HepG2 (cell line): ENCODE data around the gene MARCHF2. TPM values are rescaled to one million over a fixed set of nuclear protein-coding genes. Genes with fewer than 3 reads are reported as not detected.

Experiments used
- E2F5 ChIP-seq: sonication (generic); formaldehyde crosslinking; conservative IDR thresholded peaks from 2 replicates; pipeline ENCODE4 v1.4.0; 2020; ENCODE audit warnings: missing genetic modification reagents
- FOXA1 ChIP-seq, 2 experiments: fragments of 450-650 bp in 1 of 2; sonication (generic) in 1 of 2; formaldehyde crosslinking in 1 of 2; IDR thresholded peaks; 2 replicates each; pipeline versions ENCODE4 v1.4.0 to v1.6.1; 2016 to 2020; ENCODE audit warnings: missing genetic modification reagents in 1 of 2
- HNF1B ChIP-seq: sonication (generic); formaldehyde crosslinking; IDR thresholded peaks from 2 replicates; pipeline ENCODE4 v1.5.1; 2020; ENCODE audit warnings: mild to moderate bottlenecking, moderate library complexity, missing genetic modification reagents
- HOXA5 ChIP-seq: sonication (generic); formaldehyde crosslinking; IDR thresholded peaks from 2 replicates; pipeline ENCODE4 v1.4.0; 2020; ENCODE audit warnings: missing genetic modification reagents
- MNT ChIP-seq: fragments of 450-650 bp; IDR thresholded peaks from 2 replicates; pipeline ENCODE4 v1.6.1; 2016
- PAXIP1 ChIP-seq: sonication (generic); formaldehyde crosslinking; conservative IDR thresholded peaks from 2 replicates; pipeline ENCODE4 v1.4.0; 2020; ENCODE audit warnings: mild to moderate bottlenecking, missing genetic modification reagents, moderate library complexity
- RFX1 ChIP-seq: fragments of 450-650 bp; IDR thresholded peaks from 2 replicates; pipeline ENCODE4 v1.6.1; 2017
- SMC3 ChIP-seq: IDR thresholded peaks from 2 replicates; pipeline ENCODE4 v1.6.1; 2011; ENCODE audit warnings: low read length, improper control_type of control experiment
- SP2 ChIP-seq: sonication (generic); formaldehyde crosslinking; IDR thresholded peaks from 2 replicates; pipeline ENCODE4 v1.5.1; 2020; ENCODE audit warnings: mild to moderate bottlenecking, missing genetic modification reagents
- SRSF4 ChIP-seq: fragments of 200-400 bp; formaldehyde crosslinking; IDR thresholded peaks from one replicate; pipeline ENCODE4 v1.6.1; 2018; ENCODE audit warnings: mild to moderate bottlenecking, low read depth, low read length, moderate library complexity; ENCODE audit not compliant: poor library complexity, severe bottlenecking
- TEAD2 ChIP-seq: sonication (generic); formaldehyde crosslinking; IDR thresholded peaks from 2 replicates; pipeline ENCODE4 v1.9.0; 2021; ENCODE audit warnings: missing genetic modification reagents
- TERF1 ChIP-seq: sonication (generic); formaldehyde crosslinking; IDR thresholded peaks from 2 replicates; pipeline ENCODE4 v1.8.0; 2022; ENCODE audit warnings: mild to moderate bottlenecking, missing genetic modification reagents, moderate library complexity
- ZFAT ChIP-seq: sonication (generic); formaldehyde crosslinking; conservative IDR thresholded peaks from 2 replicates; pipeline ENCODE4 v1.8.1; 2023; ENCODE audit warnings: missing genetic modification reagents, inconsistent platforms
- ZFP41 ChIP-seq: sonication (generic); formaldehyde crosslinking; IDR thresholded peaks from 2 replicates; pipeline ENCODE4 v1.4.0; 2020; ENCODE audit warnings: mild to moderate bottlenecking, missing genetic modification reagents, borderline replicate concordance
- ZMYM4 ChIP-seq: sonication (generic); formaldehyde crosslinking; IDR thresholded peaks from 2 replicates; pipeline ENCODE4 v1.8.1; 2023; ENCODE audit warnings: mild to moderate bottlenecking, missing genetic modification reagents
- ZNF530 ChIP-seq: sonication (generic); formaldehyde crosslinking; IDR thresholded peaks from 2 replicates; pipeline ENCODE4 v1.5.0; 2020; ENCODE audit warnings: low read depth, mild to moderate bottlenecking, missing genetic modification reagents
- ZNF543 ChIP-seq: sonication (generic); formaldehyde crosslinking; IDR thresholded peaks from 2 replicates; pipeline ENCODE4 v1.4.0; 2020; ENCODE audit warnings: mild to moderate bottlenecking, missing genetic modification reagents
- ZNF713 ChIP-seq: sonication (generic); formaldehyde crosslinking; IDR thresholded peaks from 2 replicates; pipeline ENCODE4 v1.4.0; 2020; ENCODE audit warnings: mild to moderate bottlenecking, missing genetic modification reagents
- ZNF740 ChIP-seq: sonication (generic); formaldehyde crosslinking; IDR thresholded peaks from 2 replicates; pipeline ENCODE4 v1.4.0; 2020; ENCODE audit warnings: missing genetic modification reagents
- polyA plus RNA-seq, 8 experiments: library from polyadenylated mRNA; depleted of rRNA in 3 of 8; stranded (reverse) in 7 of 8; unstranded in 1 of 8; fragments of >200 nt; fragmentation: Illumina TruSeq in 4 of 8; extraction: Trizol in 4 of 8; gene quantifications; 2 replicates each; pipeline versions ENCODE4 v1.2.1 to v1.2.3, GENCODE V29; 2011 to 2016; ENCODE audit warnings: low read depth in 4 of 8, missing spikeins in 1 of 8, mixed read lengths in 1 of 8; ENCODE audit not compliant: insufficient read depth in 1 of 8
- total RNA-seq, 5 experiments: library from RNA; depleted of rRNA; stranded (reverse); fragments of >200 nt; fragmentation: Illumina TruSeq; extraction: Trizol; gene quantifications; 2 replicates each; pipeline ENCODE4 v1.2.3, GENCODE V29; 2016; ENCODE audit warnings: low read depth in 1 of 5

MARCHF2 gene
- total and polyA plus RNA-seq, 2 of the 13 experiments (the other 11 are each of a cell fraction or from before 2014, with no cell fraction given), result 12.7 to 13.0 TPM

GRCh38 chr19:8444677-8445487, 31.8 kb downstream of the MARCHF2 start, which contains the start of gene HNRNPM (continued):
- TF ChIP-seq TEAD2 (CRISPR knock-in tag), result peak; percentile 34; the same call in 1 of the 2 replicates
- 0 out of 2 replicates have a peak, but pooled peaks have one; percentile 73 for TF ChIP-seq ZFAT (CRISPR knock-in tag)
- TF ChIP-seq ZNF740 (CRISPR knock-in tag), result peak; percentile 68; the same call in 1 of the 2 replicates
- 0 out of 2 replicates have a peak, but pooled peaks have one; percentile 11 for TF ChIP-seq E2F5 (CRISPR knock-in tag)
- TF ChIP-seq SP2 (CRISPR knock-in tag), result peak; percentile 62
- no peak for TF ChIP-seq FOXA1 (IDR thresholded peaks at IDR 0.05)
- TF ChIP-seq FOXA1 (CRISPR knock-in tag; IDR thresholded peaks at IDR 0.05), result 0 out of 2 replicates have a peak, but pooled peaks have one; percentile 3
- no peak for TF ChIP-seq SRSF4
- TF ChIP-seq PAXIP1 (CRISPR knock-in tag), result no peak; the same call in 1 of the 2 replicates
- TF ChIP-seq ZFP41, result 0 out of 2 replicates have a peak, but pooled peaks have one; percentile 49
- peak; percentile 47; the same call in 1 of the 2 replicates for TF ChIP-seq HNF1B
- peak; percentile 85; the same call in 1 of the 2 replicates for TF ChIP-seq HOXA5
- no peak for TF ChIP-seq RFX1
- no peak for TF ChIP-seq SMC3
- TF ChIP-seq ZNF543 (CRISPR knock-in tag), result peak; percentile 14
- TF ChIP-seq ZNF530 (CRISPR knock-in tag), result peak; percentile 48; the same call in 1 of the 2 replicates
- peak; percentile 62; the same call in 1 of the 2 replicates for TF ChIP-seq MNT
- TF ChIP-seq ZNF713 (CRISPR knock-in tag), result peak; percentile 27; the same call in 1 of the 2 replicates
- peak; percentile 76 for TF ChIP-seq ZMYM4 (CRISPR knock-in tag)
- TF ChIP-seq TERF1 (CRISPR knock-in tag), result no peak
